Stimulated activated naive B cell treated with anti-CD40 and anti-IgM and Interleukin-4, amounts not matched to agents 10 μg/mL and 1 μg/mL and 100 μg/mL, for 72 hours (primary cell): Measurements from ENCODE around the gene DNAH1.

Experiments
- ATAC-seq, 2 donors: fragments of 150-1000 bp; cut with Tn5 transposase; replicated peaks; 2 replicates each; pipeline ENCODE4 v1.10.0; 2021; ENCODE audit warnings: moderate library complexity in 1 of 2
- DNase-seq: peaks from one replicate; pipeline ENCODE4 v3.0.0; 2021
- H3K27ac Mint-ChIP-seq: one replicate; pipeline ENCODE4 v1.8.0; 2022; ENCODE audit warnings: mild to moderate bottlenecking, mixed read lengths
- H3K27me3 Mint-ChIP-seq, 2 donors: one replicate each; pipeline ENCODE4 v1.8.0; 2022; ENCODE audit warnings: mixed read lengths in 2 of 2
- H3K36me3 Mint-ChIP-seq, 2 donors: one replicate each; pipeline ENCODE4 v1.8.0; 2022; ENCODE audit warnings: mixed read lengths in 2 of 2, mild to moderate bottlenecking in 1 of 2
- H3K4me1 Mint-ChIP-seq, 2 donors: one replicate each; pipeline ENCODE4 v1.8.0; 2022; ENCODE audit warnings: mixed read lengths in 2 of 2, mild to moderate bottlenecking in 1 of 2
- H3K4me3 Mint-ChIP-seq, 2 donors: one replicate each; pipeline ENCODE4 v1.8.0; 2022; ENCODE audit warnings: mild to moderate bottlenecking in 2 of 2, mixed read lengths in 2 of 2, moderate library complexity in 1 of 2
- H3K9me3 Mint-ChIP-seq, 2 donors: one replicate each; pipeline ENCODE4 v1.8.0; 2022; ENCODE audit warnings: mixed read lengths in 2 of 2, mild to moderate bottlenecking in 1 of 2

The DNAH1 gene

DNA sequence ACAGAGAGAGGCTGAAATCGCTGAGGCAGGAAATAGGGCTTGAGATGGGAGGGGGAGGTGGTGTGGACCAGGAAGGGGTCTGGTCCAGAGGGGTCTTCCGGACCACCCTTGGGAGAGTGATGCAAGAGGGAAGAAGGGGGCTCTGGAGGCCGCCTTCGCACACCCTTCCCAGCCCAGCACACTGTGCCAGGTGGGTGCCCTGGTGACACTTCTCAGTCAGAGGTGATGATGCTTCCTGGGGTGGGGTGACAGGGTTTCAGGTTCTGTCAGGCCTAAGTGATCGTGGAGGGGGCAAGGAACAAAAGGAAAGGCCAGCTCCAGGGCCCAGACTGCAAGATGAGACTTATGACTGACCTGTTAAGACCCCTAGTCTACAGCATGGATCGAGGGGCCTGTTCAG lies 116.1 kb downstream of the DNAH1 start:
- Mint-ChIP-seq H3K36me3 (no peaks in the 10 kb centered on the region), H3K9me3 (no peaks in the 10 kb centered on the region), H3K27ac (no peak overlapping the region), H3K27me3 (peaks cover 0 to 4% of the 10 kb centered on the region in 2 donors), H3K4me3 (no peak overlapping the region), H3K4me1 (no peaks in the 10 kb centered on the region)
- ATAC-seq (no peak), DNase-seq (no peak)

DNA sequence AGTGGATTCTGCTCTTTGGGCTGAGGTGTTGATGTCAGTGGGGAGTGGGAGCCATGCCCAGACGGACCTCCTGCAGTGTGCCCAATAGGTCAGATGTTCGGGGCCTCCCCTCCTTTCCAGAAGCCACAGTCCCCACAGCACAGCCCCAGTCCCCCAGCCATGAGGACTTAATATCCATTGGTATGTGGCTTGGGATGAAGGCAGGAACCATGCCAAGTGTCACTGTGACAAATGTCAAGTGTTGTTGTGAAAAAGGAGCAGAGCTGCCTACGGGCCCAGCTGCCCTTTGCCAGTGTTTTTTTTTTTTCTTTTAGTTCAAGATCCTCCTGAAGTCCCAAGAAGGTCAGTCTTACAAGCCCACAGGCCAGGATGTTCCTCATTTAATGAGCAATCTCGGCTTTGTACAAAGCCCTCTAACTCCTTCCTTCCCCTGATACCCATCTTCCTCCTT lies 116.6 kb downstream of the DNAH1 start:
- DNase-seq = no peak
- ATAC-seq = no peak
- Mint-ChIP-seq H3K4me1 (no peaks in the 10 kb centered on the region), H3K27ac (no peak overlapping the region), H3K9me3 (no peaks in the 10 kb centered on the region), H3K36me3 (no peaks in the 10 kb centered on the region), H3K27me3 (peaks cover 0 to 4% of the 10 kb centered on the region in 2 donors), H3K4me3 (no peak overlapping the region)

DNA sequence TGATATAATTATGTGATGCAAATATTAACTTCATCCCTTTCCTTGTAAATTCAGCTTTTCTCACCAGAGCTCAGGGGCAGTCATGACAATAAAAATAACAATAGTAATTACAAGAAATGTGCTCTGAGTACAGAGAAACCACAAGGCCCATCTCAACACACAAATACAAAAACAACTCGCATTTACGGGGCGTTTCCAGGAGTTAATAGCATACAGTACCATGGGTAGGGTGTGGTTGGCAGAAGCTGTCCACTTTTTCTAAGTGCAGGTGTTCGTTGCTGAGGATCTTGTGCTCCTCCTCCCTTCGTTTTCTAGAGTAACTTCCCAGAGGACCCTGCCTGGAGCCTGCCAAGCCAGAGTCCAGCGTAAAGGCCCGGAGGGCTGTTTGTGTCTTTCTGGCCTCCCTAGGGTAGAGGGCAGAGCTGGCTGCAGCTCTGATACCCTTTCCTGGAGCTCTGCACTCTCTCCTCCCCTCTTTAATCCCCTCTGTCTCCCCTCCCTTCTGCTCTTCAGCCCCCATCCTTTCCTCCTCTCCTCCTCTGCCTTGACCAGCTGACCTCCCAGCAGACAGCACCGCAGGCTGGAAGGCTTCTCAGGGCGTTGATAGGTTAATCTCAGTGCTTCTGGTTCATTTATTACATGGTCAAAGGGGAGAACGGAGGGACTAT lies 117.3 kb downstream of the DNAH1 start:
- no peaks in the 10 kb centered on the region for H3K9me3 Mint-ChIP-seq
- no peak overlapping the region for H3K4me3 Mint-ChIP-seq
- no peak overlapping the region for H3K27ac Mint-ChIP-seq
- H3K4me1 Mint-ChIP-seq = no peaks in the 10 kb centered on the region
- ATAC-seq (no peak), DNase-seq (no peak)
- peaks cover 0 to 4% of the 10 kb centered on the region in 2 donors for H3K27me3 Mint-ChIP-seq
- H3K36me3 Mint-ChIP-seq = no peaks in the 10 kb centered on the region

DNA sequence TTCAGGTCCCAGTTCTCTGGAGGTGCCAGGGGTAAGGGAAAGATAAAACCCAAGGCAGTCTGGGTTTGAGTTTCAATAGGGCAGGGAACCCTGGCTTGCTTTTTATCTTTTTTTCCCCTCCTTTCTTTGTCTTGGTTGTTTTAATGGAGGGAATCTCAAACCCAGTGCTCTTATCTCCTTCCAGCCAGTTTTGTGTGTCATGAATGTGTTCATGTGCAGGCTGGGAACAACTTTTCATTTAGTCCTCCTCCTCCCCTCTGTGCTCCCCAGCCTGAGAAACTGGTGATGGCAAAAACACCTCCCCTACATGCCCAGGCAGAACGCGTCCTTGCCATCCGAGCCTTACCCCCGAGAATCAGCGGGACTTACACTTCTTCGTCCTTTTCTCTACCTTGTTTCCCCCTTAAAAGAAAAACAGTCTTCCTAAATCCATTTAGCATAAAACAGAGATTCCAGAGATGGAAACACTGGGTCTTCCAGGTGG lies 117.9 kb downstream of the DNAH1 start:
- ATAC-seq = no peak
- Mint-ChIP-seq H3K4me1 (no peaks in the 10 kb centered on the region), H3K9me3 (no peaks in the 10 kb centered on the region), H3K27me3 (peaks cover 0 to 4% of the 10 kb centered on the region in 2 donors), H3K27ac (no peak overlapping the region), H3K36me3 (no peaks in the 10 kb centered on the region), H3K4me3 (no peak overlapping the region)
- DNase-seq = no peak

DNA sequence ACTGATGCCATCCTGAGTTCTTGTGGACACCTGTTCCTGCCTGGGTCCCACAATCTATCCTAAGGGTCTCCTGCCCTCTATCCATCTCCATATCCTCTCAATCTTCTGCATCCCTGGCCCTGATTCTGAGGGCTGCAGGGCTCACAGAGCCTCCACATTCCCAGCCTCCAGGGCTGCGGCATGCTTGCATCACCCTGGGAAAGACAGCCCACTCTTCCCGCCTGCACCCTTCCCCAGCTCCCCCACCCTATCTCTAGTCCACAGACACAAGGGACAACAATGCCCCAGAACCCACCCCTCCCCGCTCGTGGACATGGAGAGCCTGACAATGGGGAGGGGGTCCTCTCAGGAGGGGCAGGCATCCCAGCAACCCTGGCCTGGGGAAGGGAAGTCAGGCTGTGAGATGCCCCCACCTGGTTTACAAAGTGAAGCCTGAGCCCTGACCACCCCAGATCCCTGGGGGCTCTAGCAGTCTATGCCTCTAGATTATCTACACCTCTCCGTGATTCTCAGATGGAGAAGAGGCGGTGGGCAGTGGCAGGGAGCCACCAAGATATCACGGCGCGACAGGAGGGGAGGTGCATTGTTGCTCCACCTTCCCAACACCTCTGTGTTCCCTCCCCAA lies 118.5 kb downstream of the DNAH1 start:
- H3K4me1 Mint-ChIP-seq = no peaks in the 10 kb centered on the region
- no peak overlapping the region for H3K4me3 Mint-ChIP-seq
- H3K27ac Mint-ChIP-seq = no peak overlapping the region
- ATAC-seq = no peak
- no peaks in the 10 kb centered on the region for H3K36me3 Mint-ChIP-seq
- DNase-seq = no peak
- no peaks in the 10 kb centered on the region for H3K9me3 Mint-ChIP-seq
- peaks cover 0 to 4% of the 10 kb centered on the region in 2 donors for H3K27me3 Mint-ChIP-seq

DNA sequence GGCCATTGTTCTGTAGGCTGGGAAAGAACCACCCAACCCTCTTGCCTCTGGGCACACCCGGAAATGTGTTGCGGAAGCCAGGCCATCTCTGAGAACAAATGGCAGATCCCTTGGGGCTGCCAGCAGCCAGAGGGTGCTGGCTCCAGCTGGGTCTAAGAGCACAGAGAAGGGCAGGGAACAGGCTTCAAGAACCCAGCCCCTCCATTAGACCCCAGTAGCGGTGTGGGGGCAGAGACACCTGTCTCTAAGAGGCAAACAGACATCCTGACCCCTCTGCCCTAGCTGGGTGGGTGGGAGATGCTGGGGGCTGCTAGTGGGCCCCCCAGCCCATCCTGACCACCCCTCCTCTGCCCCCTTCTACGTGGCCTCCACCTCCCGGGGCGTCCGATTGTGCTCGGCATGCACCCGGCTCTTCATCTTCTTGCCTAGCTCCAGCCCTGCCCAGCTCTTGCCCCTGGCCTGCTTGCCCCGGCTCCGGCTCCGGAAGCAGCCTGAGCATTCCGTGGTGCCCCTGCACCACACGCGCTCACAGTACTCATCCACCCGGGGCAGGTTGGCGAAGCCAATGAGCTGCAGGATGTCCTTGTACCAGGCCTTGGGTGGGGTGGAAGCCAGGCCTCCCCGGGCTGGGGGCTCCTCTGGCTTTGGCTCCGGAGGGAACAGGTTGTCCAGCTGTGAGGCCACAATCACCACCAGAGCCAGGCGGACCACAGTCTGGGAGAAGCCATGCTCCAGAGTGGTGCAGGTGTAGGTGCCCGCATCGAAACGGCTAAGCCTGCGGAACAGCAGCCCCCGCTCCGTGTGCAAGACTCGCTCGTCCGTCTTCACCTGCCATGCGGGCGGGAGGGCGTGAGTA lies 119.4 kb downstream of the DNAH1 start:
- ATAC-seq (no peak), DNase-seq (no peak)
- no peaks in the 10 kb centered on the region for H3K9me3 Mint-ChIP-seq
- peaks cover 0 to 4% of the 10 kb centered on the region in 2 donors for H3K27me3 Mint-ChIP-seq
- H3K27ac Mint-ChIP-seq = no peak overlapping the region
- H3K4me1 Mint-ChIP-seq = no peaks in the 10 kb centered on the region
- no peak overlapping the region for H3K4me3 Mint-ChIP-seq
- H3K36me3 Mint-ChIP-seq = no peaks in the 10 kb centered on the region

DNA sequence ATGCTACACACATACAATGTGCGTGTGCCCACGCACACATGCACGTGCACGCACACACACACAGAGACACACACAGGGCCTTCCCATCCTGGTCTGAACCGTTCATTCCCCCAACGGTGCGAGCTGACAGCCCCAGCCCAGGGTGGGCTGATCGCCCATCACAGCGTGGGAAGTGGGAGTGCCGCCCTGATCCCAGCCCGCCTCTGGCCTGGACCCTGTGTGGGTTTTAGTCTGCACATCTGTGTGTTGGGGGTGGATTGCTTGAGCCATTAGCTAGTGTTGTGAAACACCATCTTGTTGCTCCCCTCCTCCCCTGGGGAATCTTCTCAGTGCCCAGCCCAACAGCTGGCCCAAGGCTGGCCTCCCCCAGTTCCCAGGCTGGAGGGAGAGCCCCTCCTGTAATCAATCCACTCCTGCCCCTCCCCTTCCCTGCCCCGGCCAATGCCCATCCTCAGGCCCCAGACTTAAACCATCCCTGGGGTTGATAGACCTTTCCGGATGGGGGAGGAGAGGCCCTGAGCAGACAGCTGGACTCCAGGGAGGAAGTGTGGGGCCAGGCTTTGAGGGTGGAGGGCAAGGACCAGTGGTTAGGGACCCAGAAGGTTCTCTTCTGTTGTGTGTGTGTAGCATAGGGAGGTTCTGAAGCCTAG lies 120.5 kb downstream of the DNAH1 start:
- DNase-seq = no peak
- Mint-ChIP-seq H3K27ac (no peak overlapping the region), H3K27me3 (peaks cover 0 to 4% of the 10 kb centered on the region in 2 donors), H3K9me3 (no peaks in the 10 kb centered on the region), H3K4me1 (no peaks in the 10 kb centered on the region), H3K36me3 (no peaks in the 10 kb centered on the region), H3K4me3 (no peak overlapping the region)
- no peak for ATAC-seq

DNA sequence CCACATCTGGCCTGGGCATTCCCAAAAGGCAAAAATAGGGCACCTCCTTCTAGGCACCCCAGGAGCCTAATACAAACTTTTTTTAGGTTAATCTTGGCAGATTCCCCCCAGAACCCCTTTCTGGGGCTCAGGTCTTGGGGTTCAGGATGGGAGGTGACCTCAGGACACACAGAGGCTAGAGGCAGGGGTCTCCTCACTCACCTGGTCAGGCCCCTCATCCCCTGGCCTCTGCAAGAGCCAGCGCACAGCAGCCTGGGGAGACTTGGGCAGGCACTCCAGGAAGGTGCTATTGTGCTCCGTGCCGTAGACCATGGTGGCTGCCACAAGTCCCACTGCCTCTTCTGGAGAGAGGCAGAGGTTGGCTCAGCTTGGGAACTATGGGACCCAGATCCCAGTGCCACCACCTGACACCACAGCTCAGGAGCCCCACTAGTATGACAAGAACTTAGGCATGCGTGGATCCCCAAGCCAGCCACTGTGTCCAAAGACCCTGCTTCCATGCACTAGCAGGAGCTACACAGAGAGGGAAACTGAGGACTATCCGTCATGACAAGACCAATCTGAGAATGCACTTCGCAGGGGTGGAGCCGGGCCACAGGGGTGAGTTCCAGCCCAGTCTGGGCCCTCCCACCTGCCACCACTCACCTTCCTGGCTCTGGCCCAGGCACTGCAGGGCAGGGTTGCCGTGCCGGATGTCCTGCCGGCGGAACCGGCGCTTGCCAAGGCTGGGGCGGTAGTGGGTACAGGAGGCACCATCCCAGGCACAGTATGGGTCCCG lies 121.4 kb downstream of the DNAH1 start:
- H3K36me3 Mint-ChIP-seq = no peaks in the 10 kb centered on the region
- H3K4me3 Mint-ChIP-seq = no peak overlapping the region
- H3K9me3 Mint-ChIP-seq = no peaks in the 10 kb centered on the region
- DNase-seq (no peak), ATAC-seq (no peak)
- H3K4me1 Mint-ChIP-seq = no peaks in the 10 kb centered on the region
- H3K27me3 Mint-ChIP-seq = peaks cover 0 to 2% of the 10 kb centered on the region in 2 donors
- no peak overlapping the region for H3K27ac Mint-ChIP-seq

DNA sequence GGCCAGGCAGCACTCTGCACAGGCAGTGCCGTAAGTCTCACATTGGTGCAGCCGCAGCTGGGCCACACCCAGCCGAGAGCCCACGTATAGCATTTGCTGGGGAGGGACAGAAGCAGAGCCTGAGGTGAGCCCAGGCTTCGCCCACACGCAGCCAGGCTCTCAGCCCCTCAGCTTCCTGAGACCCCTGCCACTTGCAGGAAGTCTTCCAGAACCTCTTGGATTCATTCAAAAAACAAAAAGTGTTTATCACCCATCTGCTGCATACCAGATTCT lies 121.9 kb downstream of the DNAH1 start:
- H3K27me3 Mint-ChIP-seq = peaks cover 0 to 7% of the 10 kb centered on the region in 2 donors
- H3K27ac Mint-ChIP-seq = no peak overlapping the region
- H3K36me3 Mint-ChIP-seq = no peaks in the 10 kb centered on the region
- DNase-seq = no peak
- ATAC-seq = no peak
- H3K4me3 Mint-ChIP-seq = no peak overlapping the region
- no peaks in the 10 kb centered on the region for H3K9me3 Mint-ChIP-seq
- no peaks in the 10 kb centered on the region for H3K4me1 Mint-ChIP-seq

DNA sequence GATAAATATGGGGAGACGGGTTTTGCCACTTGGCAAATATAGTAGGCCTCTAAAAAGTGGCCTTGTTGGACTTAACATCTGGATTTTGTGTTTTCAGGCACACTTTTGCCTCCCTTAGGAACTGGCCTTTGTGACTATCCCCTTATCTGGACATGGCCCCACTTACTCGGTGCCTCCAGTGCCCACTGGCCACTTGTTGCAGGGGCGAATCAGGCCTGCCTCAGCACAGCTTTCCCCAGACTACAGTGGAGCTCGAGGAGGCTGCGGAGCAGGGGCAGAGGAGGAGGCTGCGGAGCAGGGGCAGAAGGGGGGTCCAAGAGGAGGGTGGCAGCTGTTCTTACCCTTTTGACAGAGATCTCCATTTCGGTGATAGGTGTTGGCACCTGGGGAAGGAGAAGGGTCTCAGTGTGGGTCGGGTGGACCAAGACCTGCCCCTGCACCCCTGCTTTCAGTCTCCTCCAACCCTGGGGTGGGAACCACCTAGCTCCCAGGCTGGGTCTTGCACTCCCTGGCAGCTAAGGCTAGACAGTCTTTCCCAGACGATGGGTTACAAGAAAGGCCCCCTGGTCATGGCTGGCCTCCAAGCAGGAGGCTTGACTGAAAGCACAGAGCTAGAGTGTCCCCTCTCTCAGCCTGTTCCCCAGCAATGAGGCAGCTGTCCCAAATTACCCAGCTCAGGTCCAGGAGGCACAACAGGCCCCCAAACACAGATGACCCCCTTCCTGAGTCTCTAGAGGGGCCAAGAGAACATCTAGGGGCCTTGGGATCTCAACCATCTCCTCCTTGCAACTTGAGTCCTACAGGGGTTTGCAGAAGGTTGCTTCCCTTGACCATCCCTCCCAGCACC lies 122.7 kb downstream of the DNAH1 start:
- Mint-ChIP-seq H3K27me3 (peaks cover 0 to 11% of the 10 kb centered on the region in 2 donors), H3K4me1 (no peaks in the 10 kb centered on the region), H3K4me3 (no peak overlapping the region), H3K9me3 (no peaks in the 10 kb centered on the region), H3K27ac (no peak overlapping the region), H3K36me3 (no peaks in the 10 kb centered on the region)
- no peak for DNase-seq
- ATAC-seq = no peak

DNA sequence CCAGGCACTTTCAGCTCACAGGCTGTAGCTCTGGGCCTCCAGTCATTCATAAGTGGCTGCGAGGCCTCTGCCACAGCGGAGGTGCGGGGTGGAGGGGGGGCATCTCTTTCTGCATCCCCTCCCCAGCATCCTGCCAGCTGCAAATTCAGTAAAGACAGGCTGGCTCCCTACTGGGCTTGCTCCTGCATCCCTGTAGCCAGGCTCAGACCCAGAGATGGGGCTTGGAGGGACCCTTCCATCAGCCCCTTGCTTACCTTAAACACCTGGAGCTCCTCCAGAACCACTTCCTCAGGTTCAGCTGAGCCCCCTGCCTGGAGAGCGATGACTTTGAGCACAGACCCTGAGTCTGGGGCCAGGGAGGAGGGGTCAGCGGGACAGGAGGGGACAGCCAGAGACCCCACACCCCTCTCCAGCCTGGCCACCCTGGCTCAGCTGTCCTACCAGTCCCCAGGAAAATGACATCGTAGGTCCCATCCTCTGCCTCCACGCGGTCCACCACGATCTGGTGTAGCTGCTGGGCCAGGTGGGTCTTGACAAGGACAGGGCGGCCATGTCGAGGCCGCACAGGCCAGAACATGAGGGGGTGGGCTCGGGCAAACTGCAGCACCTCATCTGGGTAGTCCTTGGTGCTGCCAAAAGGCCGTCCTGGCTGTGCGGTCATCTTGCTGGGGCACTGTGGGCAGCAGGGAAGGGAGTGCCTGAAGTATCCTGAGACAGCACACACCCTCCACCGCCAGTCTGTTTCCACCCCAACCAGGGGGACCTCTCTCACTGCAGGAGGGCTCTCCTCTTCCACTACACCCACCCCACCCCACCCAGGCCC lies 123.5 kb downstream of the DNAH1 start:
- H3K9me3 Mint-ChIP-seq = no peaks in the 10 kb centered on the region
- H3K4me1 Mint-ChIP-seq = peaks cover 0 to 5% of the 10 kb centered on the region in 2 donors
- DNase-seq (no peak), ATAC-seq (no peak)
- H3K27ac Mint-ChIP-seq = no peak overlapping the region
- no peaks in the 10 kb centered on the region for H3K36me3 Mint-ChIP-seq
- no peak overlapping the region for H3K4me3 Mint-ChIP-seq
- peaks cover 0 to 16% of the 10 kb centered on the region in 2 donors for H3K27me3 Mint-ChIP-seq

DNA sequence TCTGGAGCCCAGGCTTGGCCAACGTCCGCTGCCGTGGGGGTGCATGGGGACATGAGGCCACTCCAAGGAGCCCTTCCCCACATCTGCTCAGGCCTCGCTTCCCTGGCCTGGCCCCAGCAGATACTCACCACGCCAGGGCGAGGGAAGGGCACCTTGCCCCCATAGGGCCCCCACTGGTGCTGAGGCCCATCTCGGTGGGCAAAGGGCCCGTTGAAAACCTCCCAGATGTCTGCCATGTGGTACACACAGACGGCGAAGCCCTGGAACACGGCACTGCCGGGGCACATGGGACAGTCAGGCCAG lies 124.1 kb downstream of the DNAH1 start:
- Mint-ChIP-seq H3K36me3 (no peaks in the 10 kb centered on the region), H3K4me1 (peaks cover 2 to 9% of the 10 kb centered on the region in 2 donors), H3K27me3 (peaks cover 0 to 16% of the 10 kb centered on the region in 2 donors), H3K4me3 (no peak overlapping the region), H3K27ac (no peak overlapping the region), H3K9me3 (no peaks in the 10 kb centered on the region)
- DNase-seq = no peak
- no peak for ATAC-seq

DNA sequence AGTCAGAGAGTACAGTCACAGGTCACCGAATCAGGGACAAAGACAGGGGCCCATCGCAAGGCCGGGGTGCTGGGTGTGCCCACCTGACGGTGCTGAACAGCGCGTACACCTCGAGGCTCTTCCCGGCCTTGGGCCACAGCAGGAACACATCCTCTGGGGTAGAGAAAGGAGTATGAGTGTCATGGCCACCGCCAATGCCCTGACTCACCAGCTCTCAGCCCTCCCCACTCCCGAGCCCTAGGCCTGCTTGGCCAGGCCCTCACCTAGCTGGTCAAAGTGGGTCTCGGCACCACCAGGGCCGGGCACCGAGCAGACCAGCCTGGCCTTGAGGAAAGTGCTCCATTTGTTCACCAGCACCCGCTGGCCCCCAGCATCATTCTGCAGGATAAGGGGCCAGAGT lies 124.6 kb downstream of the DNAH1 start:
- Mint-ChIP-seq H3K4me3 (no peak overlapping the region), H3K36me3 (no peaks in the 10 kb centered on the region), H3K9me3 (no peaks in the 10 kb centered on the region), H3K27ac (no peak overlapping the region), H3K4me1 (peaks cover 2 to 14% of the 10 kb centered on the region in 2 donors), H3K27me3 (peaks cover 0 to 16% of the 10 kb centered on the region in 2 donors)
- ATAC-seq (no peak), DNase-seq (no peak)
